Keratinocyte (primary cell): ENCODE results near the gene MADCAM1. TPM values are rescaled to one million over a fixed set of nuclear protein-coding genes. Genes with fewer than 3 reads are reported as not detected.

Source experiments
- DNase-seq: peaks from one replicate; pipeline ENCODE4 v3.0.0-alpha.2; 2011; ENCODE audit warnings: low read depth, missing footprints, low spot score
- FAIRE-seq: peaks from 2 replicates; lab custom pipeline; 2011; peaks lifted over from hg19 to GRCh38; lab: Jason Lieb, UNC
- H2AFZ ChIP-seq: 2 replicates; pipeline ENCODE4 v1.6.0; 2012; ENCODE audit warnings: low read length, control low read depth, inconsistent platforms; ENCODE audit not compliant: control insufficient read depth
- H3K27ac ChIP-seq: 2 replicates; pipeline ENCODE4 v1.5.1; 2011; ENCODE audit warnings: low read length; ENCODE audit not compliant: control insufficient read depth, insufficient read depth
- H3K27me3 ChIP-seq: 3 replicates; pipeline ENCODE4 v1.6.0; 2011; ENCODE audit warnings: low read length; ENCODE audit not compliant: control insufficient read depth, insufficient read depth; ENCODE audit errors: extremely low read depth
- H3K36me3 ChIP-seq, 2 experiments: 2 replicates in 1 of 2; 3 replicates in 1 of 2; pipeline ENCODE4 v1.5.1; 2011; ENCODE audit warnings: low read length in 2 of 2, mild to moderate bottlenecking in 1 of 2; ENCODE audit not compliant: control insufficient read depth in 2 of 2, insufficient read depth in 2 of 2; ENCODE audit errors: extremely low read depth in 1 of 2
- H3K4me1 ChIP-seq: 3 replicates; pipeline ENCODE4 v1.5.1; 2011; ENCODE audit warnings: low read length; ENCODE audit not compliant: control insufficient read depth, insufficient read depth; ENCODE audit errors: extremely low read depth
- H3K4me2 ChIP-seq: 3 replicates; pipeline ENCODE4 v1.6.0; 2011; ENCODE audit warnings: low read depth, low read length; ENCODE audit not compliant: control insufficient read depth, insufficient read depth; ENCODE audit errors: extremely low read depth
- H3K4me3 ChIP-seq, 3 experiments: fragments of 200-600 bp in 1 of 3; sonication (generic) in 1 of 3; 2 replicates in 2 of 3; 3 replicates in 1 of 3; pipeline ENCODE4 v1.5.1; 2011 to 2016; ENCODE audit warnings: low read length in 3 of 3, mild to moderate bottlenecking in 3 of 3, control low read depth in 2 of 3, inconsistent platforms in 1 of 3, low read depth in 1 of 3, mixed read lengths in 1 of 3, mixed run types in 1 of 3, moderate library complexity in 1 of 3; ENCODE audit not compliant: control insufficient read depth in 2 of 3, insufficient read depth in 2 of 3; ENCODE audit errors: extremely low read depth in 1 of 3
- H3K79me2 ChIP-seq: 2 replicates; pipeline ENCODE4 v1.6.0; 2012; ENCODE audit warnings: low read length; ENCODE audit not compliant: control insufficient read depth, insufficient read depth
- H3K9ac ChIP-seq: 3 replicates; pipeline ENCODE4 v1.6.0; 2011; ENCODE audit warnings: low read length; ENCODE audit not compliant: control insufficient read depth, insufficient read depth; ENCODE audit errors: extremely low read depth
- H3K9me1 ChIP-seq: 3 replicates; pipeline ENCODE4 v1.6.0; 2011; ENCODE audit warnings: low read length; ENCODE audit not compliant: control insufficient read depth, insufficient read depth; ENCODE audit errors: extremely low read depth
- H3K9me3 ChIP-seq: 2 replicates; pipeline ENCODE4 v1.5.1; 2012; ENCODE audit warnings: low read depth, low read length; ENCODE audit not compliant: control insufficient read depth
- H4K20me1 ChIP-seq: 3 replicates; pipeline ENCODE4 v1.6.0; 2011; ENCODE audit warnings: low read length; ENCODE audit not compliant: control insufficient read depth, insufficient read depth; ENCODE audit errors: extremely low read depth
- EZH2 ChIP-seq: IDR thresholded peaks from one replicate; pipeline ENCODE4 v1.6.1; 2012; ENCODE audit warnings: inconsistent platforms, mild to moderate bottlenecking, low read length, moderate library complexity
- dilution Hi-C: fragments of 300-500 bp; cut with MboI; formaldehyde crosslinking; loops from one replicate; pipeline ENCODE4 v1.7.0; 2020; ENCODE audit warnings: low sequenced_read_pairs; ENCODE audit not compliant: extremely low pct_ligation_motif_present
- polyA plus RNA-seq, 5 experiments: library from polyadenylated mRNA; depleted of rRNA in 3 of 5; stranded (reverse) in 3 of 5; stranded (forward) in 1 of 5; unstranded in 1 of 5; fragments of >200 nt; gene quantifications; 1 replicate in 1 of 5; 2 replicates in 3 of 5; 3 replicates in 1 of 5; pipeline versions ENCODE4 v1.2.1 to v1.2.3, GENCODE V29; 2011 to 2012; ENCODE audit warnings: missing spikeins in 2 of 5, low read depth in 1 of 5, low replicate concordance in 1 of 5
- TF ChIP-seq, protein P1 (sequence below), 3 experiments: IDR thresholded peaks in 1 of 3; conservative IDR thresholded peaks in 1 of 3; optimal IDR thresholded peaks in 1 of 3; 2 replicates in 2 of 3; 3 replicates in 1 of 3; pipeline versions ENCODE3 to v1.5.1; 2011; ENCODE audit warnings: low read length in 3 of 3, mild to moderate bottlenecking in 3 of 3, moderate library complexity in 2 of 3, control low read depth in 1 of 3, inconsistent platforms in 1 of 3; ENCODE audit not compliant: insufficient read depth in 2 of 3; ENCODE audit errors: extremely low read depth in 1 of 3

MADCAM1 gene
- polyA plus RNA-seq, 1 donor (not counting 4 experiments of a cell fraction or from before 2014, with no cell fraction given) = 0.05 TPM

DNA sequence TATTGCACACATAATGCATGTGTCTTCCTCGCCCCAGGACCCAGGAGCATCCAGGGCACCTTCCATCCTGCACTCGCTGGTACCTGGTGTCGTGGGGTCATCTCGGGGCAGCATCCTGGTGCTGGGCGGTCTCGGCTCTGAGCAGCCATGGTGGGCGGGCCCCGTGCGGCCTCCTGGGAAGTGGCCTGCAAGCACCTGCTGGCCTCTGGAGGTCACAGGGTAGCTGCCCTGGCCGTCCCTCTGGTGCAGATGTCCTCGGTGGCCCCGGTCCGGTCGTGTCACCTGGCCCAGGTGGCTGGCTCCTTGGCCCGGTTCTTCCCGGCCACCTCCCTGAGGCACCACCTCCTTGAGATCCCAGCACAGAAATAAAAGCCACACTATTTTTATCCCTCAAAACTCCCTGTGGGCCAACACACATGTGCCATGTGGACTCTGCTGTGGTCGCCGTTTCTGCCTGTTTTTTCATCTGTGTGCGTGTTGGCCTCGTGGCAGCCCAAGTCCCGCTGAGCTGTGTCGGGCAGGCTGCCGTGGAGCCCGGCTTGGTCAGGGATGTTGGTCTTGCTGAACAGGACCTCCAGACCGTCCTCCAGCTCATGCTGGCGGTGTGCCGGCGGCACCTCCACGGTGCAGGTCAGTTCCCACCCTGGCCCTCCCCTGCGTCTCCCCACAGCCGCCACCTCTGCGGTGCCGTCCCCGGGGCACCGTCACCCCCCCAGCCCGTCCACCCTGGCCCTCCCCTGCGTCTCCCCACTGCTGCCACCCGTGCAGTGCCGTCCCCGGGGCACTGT, 42.5 kb downstream of the MADCAM1 start:
- Histone ChIP-seq H3K4me1 (peaks cover 2% of the 10 kb centered on the region), H3K4me2 (no peak overlapping the region), H3K9me3 (no peaks in the 10 kb centered on the region), H3K79me2 (peaks cover 25% of the 10 kb centered on the region), H3K4me3 (no peak overlapping the region), H2AFZ (no peak overlapping the region), H3K27ac (no peak overlapping the region), H4K20me1 (peaks cover 13% of the 10 kb centered on the region), H3K36me3 (peaks cover 20 to 21% of the 10 kb centered on the region in 2 experiments), H3K27me3 (no peaks in the 10 kb centered on the region), H3K9me1 (peaks cover 3% of the 10 kb centered on the region), H3K9ac (no peak overlapping the region)
- FAIRE-seq = no peak
- dilution Hi-C loops = no loop called here
- DNase-seq = no peak
- TF ChIP-seq EZH2 = no peak
- TF ChIP-seq, protein P1, sequence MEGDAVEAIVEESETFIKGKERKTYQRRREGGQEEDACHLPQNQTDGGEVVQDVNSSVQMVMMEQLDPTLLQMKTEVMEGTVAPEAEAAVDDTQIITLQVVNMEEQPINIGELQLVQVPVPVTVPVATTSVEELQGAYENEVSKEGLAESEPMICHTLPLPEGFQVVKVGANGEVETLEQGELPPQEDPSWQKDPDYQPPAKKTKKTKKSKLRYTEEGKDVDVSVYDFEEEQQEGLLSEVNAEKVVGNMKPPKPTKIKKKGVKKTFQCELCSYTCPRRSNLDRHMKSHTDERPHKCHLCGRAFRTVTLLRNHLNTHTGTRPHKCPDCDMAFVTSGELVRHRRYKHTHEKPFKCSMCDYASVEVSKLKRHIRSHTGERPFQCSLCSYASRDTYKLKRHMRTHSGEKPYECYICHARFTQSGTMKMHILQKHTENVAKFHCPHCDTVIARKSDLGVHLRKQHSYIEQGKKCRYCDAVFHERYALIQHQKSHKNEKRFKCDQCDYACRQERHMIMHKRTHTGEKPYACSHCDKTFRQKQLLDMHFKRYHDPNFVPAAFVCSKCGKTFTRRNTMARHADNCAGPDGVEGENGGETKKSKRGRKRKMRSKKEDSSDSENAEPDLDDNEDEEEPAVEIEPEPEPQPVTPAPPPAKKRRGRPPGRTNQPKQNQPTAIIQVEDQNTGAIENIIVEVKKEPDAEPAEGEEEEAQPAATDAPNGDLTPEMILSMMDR (optimal IDR thresholded peaks at IDR 0.05 in 1 of 3, IDR thresholded peaks at IDR 0.05 in 1 of 3, conservative IDR thresholded peaks at IDR 0.05 in 1 of 3; ENCODE audit: extremely low read depth in 1 of 3, insufficient read depth in 2 of 3, low read length in 3 of 3) = no peak

DNA sequence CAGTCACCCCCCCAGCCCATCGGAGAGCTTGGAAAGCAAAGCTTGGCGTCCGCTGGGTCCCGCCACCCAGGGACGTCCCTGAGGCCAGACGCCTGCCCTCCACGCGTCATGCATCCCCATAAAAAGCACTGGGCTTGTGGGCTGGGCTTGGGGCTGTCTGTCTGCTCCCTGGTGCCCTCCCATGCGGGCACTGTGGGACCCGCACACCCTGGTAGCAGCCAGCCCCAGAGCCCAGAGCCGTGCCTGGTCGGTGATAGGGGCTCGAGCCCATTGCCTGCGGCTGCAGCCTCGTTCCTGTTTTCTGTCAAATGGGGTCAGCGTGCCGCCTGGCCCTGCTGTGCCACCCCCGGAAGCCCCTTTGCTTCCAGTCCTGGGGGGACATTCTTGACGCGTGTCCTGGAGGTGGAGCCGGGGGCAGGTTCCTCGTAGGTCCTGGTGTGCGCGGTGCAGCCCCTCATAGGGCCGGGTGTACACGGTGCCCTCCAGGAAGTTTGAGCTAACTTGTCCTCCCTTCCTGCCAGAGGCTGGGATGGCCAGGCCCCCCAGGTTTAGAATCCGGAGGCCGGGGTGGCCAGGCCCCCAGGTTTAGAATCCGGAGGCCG, 43.2 kb downstream of the MADCAM1 start:
- no peak overlapping the region for H3K4me3 ChIP-seq
- TF ChIP-seq, protein P1 (optimal IDR thresholded peaks at IDR 0.05 in 1 of 3, IDR thresholded peaks at IDR 0.05 in 1 of 3, conservative IDR thresholded peaks at IDR 0.05 in 1 of 3; ENCODE audit: extremely low read depth in 1 of 3, insufficient read depth in 2 of 3, low read length in 3 of 3) = no peak
- no peak for TF ChIP-seq EZH2
- H2AFZ ChIP-seq = no peak overlapping the region
- H3K9ac ChIP-seq = no peak overlapping the region
- no peaks in the 10 kb centered on the region for H3K27me3 ChIP-seq
- DNase-seq (no peak), FAIRE-seq (no peak)
- peaks cover 10% of the 10 kb centered on the region for H4K20me1 ChIP-seq
- no peaks in the 10 kb centered on the region for H3K9me3 ChIP-seq
- dilution Hi-C loops = no loop called here
- no peaks in the 10 kb centered on the region for H3K9me1 ChIP-seq
- no peak overlapping the region for H3K27ac ChIP-seq
- no peaks in the 10 kb centered on the region for H3K4me1 ChIP-seq
- no peak overlapping the region for H3K4me2 ChIP-seq
- H3K79me2 ChIP-seq = peaks cover 19% of the 10 kb centered on the region
- peaks cover 20 to 21% of the 10 kb centered on the region in 2 experiments for H3K36me3 ChIP-seq
